ENCODE results near the gene GLRX. TPM values are rescaled to one million over a fixed set of nuclear protein-coding genes. Genes with fewer than 3 reads are reported as not detected.

The GLRX gene
- total RNA-seq, 1 experiment from 2014 or later, result 119 TPM

DNA sequence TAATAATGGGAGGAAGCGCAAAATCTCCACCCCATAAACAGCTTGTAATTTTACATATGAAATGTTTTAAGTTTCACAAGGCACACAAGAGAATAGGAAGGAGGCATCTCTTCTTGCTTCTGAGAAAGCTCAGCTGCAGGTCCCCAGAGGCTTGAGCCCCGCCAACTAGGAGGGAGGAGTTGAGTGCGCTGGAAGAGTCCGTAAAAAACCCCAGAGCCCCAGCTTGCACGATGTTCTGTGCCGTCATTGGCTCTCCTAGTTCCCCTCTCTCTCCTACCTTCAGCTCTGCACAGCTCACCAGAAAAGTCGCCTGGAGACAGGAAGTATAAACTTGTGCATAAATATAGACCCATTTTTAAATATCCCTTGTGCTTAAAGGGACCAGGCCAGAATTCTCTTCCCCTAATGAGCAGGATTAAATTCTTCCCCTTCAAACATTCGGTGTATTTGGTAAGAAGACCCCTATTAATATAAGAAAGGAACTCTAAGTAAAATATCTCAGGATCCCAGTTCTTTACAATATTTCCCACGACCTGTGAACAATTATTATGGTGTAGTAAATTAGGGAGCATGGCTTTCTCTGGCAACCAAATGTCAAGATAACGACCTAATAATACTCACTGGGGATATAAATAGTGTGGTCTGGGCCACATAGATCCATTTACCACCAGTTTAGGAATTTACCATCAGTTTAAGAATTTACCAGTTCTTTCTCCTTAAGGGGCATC lies 13.7 kb downstream of the GLRX start:
- DNase-seq (ENCODE audit: low read depth), result no peak

DNA sequence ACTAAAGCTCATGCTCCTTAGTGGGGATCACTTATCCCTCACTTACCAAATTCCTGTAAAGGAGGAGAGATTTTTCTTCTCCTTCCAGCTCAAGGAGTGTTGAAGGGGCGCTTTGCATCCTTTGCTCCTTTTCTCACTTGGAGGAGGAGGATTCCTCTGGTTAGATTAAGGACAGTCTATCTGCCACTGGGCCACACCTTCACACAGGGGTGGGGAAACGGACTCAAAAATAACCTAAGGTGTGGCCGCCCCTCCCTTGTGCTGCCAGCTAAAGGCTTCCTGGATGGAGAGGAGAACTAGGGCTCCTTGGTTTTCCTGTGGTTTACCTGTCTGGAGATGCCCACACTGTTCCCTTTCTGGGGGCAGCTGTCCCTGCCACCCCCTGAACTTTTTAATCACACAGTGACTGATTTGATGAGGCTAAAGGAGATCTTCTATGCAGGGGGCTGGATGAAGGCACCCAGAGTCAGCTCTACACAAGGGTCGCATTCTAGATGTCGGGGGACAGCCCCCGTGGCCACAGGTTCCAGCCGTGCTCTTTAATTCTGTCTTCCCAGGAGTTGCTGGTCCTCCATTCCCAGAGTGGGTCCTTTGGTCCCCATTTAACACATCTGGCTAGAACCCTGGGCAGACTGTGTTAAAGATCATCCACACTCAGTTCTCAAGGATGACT lies 14.4 kb downstream of the GLRX start:
- no peak for DNase-seq (ENCODE audit: low read depth)

DNA sequence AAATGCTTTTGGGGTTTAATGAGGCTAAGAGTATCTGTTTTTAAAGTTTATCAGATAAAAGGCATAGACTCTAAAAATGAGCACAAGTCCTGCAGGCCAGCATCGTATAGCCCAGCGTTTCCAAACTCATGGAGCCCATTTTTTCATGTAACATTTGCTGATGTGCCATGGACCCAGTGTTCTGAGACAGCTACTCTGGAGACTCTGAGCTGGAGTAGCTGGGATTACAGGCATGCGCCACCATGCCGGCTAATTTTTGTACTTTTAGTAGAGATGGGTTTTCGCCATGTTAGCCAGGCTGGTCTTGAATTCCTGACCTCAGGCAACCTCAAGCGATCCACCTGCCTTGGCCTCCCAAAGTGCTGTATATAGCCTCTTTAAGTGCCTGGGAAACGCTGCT lies 15.8 kb downstream of the GLRX start:
- DNase-seq (ENCODE audit: low read depth), result no peak

DNA sequence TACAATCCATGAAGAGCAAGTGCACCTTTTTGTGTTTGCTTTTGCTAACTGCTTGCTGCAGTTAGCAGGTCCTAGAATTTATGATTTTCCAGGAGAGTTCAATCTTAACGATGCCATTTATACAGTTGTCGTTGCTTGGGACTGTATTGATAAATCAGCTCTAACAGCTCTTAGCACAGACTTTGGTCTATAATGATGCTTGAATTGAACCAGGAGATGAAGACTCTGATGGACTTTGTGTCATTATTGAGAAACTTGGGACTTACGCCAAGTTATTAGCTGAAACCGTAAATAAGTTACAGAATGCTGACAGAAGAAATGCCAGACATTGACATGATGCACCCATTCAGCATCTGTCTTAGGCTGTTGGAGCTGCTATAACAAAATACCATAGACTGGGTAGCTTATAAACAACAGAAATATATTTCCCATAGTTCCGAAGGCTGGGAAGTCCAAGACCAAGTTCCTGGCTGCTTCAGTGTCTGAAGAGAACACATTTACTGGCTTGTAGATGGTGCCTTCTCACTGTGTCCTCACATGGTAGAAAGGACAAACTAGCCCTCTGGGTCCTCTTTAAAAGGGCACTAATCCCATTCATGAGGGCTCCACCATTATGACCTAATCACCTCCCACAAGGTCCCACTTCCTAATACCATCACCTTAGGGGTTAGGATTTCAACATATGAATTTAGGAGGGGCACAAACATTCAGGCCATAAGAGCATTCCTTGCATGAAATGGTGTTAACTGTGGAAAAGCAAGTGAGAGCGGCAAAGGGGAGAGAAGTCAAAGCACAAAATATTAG lies 17.6 kb downstream of the GLRX start:
- no peak for DNase-seq (ENCODE audit: low read depth)

DNA sequence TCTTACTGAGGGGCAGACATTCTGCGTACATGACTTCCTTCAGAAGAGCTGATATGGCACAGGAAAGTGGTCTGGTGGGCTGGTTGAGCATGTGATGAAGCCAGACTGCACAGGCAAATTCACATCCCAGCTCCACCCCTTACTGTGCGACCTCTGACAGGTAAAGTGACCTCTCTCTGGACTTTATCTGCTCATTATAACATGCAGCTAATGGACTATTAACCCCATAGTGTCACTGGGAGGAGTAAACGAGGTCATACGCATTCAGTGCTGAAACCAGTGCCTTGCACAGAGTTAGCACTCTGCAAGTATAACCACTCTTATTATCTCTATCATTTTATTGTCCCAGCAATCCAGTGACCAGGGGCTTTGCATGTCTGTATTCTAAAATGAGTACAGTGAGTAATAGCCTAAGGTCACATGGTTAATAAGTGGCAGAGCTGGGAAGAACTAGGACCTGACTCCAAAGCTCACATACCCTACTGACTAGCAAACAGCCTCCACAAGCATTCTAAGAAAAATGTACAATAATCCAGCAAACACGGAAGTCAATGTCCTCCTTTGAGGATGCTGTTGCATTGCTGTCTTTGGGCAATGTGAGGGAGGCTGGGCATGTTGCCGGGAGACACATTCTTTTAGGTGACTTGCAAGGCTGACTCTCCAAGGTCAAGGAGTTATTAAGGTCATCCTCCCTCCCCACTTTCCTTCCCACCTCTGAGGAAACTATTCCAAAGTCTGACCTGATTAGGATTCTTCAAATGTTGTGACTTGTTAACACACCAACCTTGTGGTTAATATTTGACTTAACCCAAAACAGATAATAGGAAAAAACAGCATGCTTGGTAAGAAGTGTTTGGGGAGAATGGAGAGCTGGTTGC lies 19.0 kb downstream of the GLRX start:
- peak; percentile 34 for DNase-seq (ENCODE audit: low read depth)

DNA sequence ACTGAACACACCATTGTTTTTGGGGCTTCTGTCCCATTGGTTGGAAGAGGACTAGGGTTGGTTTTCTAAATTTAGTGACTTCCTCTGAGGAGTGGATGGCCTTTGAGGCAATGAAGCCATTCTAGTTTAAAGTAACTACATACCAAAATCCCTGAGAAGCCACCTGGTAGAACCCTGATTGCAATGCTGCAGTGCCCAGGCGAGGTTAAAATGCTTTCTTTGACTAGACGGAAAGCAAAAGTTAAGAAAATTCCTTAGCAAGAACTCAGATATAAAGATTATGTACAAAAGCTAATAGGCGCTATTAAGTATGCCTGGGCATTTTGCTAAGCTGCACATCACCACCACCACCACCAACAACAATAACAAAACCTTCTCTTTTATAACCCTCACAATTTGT lies 20.6 kb downstream of the GLRX start:
- DNase-seq (ENCODE audit: low read depth), result no peak

DNA sequence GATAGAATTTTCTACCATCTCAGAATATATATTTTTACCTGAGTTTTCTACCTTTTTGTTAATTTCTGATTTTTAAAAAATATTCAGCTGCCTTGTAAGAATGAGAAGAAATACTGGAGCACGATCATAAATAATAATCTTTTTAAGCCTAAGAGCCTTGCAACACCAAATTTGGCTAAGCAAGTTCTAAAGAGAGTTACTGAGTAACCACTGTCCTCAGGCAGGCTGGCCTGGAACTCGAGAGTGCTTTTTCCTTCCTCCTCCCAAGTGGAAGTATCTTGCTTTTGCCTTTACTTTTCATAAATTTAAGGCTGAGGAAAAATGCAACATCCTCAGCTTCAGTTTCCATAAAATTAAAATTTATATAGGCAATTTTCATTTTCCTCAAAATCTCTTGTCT lies 21.0 kb downstream of the GLRX start:
- no peak for DNase-seq (ENCODE audit: low read depth)

DNA sequence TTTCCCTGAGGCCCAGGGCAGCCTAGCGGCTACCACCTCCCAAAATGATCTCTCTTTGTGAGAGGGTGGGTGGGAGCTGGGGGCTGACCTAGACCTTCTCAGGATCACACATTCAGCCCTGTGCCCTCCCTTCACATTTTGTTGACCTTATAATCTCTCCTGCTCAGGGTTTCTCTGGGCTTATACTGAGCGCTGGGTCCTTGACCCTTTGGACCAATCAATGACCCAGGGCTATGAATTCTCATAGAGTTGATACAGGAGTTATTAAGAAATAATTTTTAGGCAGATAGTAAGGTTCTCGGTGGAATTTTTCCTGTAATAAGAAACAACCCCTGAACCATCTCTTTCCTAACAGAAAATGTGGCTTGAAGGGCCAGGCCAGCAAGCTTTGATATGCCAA lies 22.0 kb downstream of the GLRX start:
- no peak for DNase-seq (ENCODE audit: low read depth)

DNA sequence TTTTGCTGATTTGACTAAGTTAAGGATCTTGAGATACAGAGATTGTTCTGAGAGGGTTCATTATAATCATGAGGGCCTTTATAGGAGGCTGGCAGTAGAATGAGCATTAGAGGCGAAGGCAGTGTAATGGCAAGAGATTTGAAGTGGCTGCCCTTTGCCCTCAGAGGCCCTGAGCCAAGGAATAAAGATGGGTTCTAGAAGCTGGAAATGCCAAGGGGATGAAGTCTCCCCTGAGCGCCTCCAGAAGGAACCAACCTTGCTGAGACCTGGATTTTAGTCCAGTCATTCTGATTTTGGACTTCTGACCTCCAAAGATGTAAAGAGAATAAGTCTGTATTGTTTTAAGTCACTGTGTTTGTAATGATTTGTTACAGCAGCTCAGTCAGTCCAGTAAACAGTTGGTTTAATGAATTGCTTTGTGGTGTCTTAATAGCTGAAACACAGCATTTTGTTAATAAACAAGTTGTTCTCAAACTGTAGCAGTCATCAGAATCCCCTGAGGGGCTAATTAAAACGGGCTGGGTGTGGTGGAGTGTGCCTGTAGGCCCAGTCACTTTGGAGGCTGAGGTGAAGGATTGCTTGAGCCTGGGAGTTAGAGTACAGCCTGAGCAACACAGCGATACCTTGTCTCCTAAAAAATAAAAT lies 23.2 kb downstream of the GLRX start:
- no peak for DNase-seq (ENCODE audit: low read depth)

DNA sequence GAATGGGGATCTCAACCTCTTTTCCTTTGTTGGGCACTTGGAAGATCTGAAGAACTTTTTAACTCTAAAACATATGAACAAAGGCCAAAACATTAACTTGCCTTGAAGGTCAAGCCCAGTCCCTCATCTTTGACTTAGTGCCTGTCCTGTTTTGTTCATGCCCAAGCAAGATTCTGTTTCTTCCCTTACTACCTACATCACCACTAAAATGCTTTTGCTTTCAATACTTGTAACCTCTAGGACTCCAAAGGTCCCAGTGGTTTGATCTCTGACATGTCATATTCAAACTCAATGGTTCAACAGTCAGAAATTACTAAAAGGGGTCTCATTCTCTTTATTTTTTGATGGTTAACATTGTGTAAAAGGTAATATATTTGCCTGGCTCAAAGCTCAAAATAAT lies 24.0 kb downstream of the GLRX start:
- DNase-seq (ENCODE audit: low read depth), result no peak

DNA sequence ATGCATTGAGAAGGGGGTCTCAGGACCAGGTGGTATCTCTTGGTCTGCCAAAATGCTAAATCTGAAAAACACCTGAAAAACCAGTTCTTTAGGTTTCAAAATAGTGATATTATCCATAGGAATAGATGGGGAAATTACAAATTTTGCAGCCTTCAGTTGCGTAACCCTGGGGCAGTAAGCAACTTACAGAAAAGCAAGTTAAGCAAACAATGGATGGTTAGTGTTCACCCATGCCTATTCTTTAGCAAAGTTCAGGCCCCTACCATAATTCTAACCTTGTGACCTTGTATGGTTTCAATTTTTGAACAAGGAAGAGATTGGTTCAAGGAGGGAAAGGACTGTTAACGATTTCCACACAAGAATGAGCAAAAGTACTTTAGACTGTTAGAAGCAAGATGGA lies 24.5 kb downstream of the GLRX start:
- no peak for DNase-seq (ENCODE audit: low read depth)

DNA sequence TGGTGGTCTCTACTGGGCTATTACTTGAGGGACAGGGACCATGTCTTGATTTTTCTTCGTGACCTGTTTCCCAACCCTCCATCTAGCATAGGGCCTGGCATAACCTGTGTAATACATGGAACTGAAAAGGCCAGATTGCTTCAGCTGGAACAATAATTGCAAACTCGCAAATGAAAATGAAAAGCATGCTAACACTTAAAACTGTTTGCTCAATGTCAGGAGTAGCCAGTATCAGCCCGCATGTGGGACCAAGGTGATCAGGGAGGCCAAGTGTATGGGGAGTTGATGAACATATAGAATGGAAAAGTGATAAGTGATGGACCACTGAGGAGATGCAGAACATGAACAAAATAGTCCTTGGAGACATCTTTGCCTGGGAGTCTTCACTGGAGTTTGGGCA lies 25.2 kb downstream of the GLRX start:
- DNase-seq (ENCODE audit: low read depth), result no peak

DNA sequence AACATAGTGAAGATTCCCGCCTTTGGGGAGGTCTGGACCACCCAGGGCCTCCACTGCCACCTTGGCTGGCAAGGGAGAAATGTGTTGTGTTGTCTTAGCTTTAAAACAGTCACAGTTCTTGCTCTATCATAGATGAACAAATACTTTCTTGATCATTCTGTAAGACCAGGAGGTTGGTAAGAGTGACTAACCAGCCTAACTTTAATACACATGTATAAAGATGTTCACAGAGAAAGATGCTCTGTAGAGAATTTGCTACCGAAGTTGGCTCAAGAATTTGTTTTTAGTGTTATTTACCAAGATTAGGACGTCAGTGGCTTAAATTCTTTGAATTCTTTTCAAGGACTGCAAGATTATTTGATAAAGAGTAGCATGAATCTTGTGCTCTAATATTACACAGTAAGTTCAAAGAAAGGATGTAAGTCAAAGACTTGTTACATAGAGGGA lies 28.4 kb downstream of the GLRX start:
- no peak for DNase-seq (ENCODE audit: low read depth)

DNA sequence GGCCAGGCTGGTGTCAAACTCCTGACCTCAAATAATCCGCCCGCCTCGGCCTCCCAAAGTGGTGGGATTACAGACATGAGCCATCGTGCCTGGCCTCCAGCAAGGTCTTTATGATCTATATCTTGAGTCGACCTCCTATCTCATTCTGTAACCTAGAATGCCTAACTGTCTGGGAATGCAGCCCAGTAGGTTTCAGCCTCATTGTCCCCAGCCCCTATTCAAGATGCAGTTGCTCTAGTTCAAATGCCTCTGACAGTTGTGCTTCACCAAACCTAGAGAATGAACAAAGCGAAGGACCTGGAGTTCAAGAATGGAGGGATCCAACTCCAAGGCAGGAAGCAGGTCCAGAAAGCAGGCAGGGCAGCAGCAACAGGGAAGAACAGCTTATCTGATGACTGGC lies 30.8 kb downstream of the GLRX start:
- DNase-seq (ENCODE audit: low read depth), result no peak

DNA sequence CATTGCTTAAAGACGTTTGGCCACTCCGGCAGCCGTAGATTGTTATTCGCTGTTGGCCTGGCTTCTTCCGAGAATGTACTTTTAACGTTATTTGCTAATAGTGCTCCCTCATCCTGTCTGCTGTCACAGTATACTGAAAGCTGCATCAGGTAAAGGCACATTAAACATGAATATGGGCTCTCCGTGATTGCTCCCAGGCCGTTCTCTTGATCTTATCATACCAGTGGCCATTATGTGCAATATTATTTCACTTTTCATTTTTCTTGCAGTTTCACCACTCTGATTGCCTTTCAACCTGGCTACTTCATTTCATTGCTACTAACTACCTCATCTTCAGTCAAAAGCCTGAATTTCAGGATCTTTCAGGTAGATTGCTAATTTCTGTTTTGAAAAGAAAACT lies 34.0 kb downstream of the GLRX start:
- no peak for DNase-seq (ENCODE audit: low read depth)

DNA sequence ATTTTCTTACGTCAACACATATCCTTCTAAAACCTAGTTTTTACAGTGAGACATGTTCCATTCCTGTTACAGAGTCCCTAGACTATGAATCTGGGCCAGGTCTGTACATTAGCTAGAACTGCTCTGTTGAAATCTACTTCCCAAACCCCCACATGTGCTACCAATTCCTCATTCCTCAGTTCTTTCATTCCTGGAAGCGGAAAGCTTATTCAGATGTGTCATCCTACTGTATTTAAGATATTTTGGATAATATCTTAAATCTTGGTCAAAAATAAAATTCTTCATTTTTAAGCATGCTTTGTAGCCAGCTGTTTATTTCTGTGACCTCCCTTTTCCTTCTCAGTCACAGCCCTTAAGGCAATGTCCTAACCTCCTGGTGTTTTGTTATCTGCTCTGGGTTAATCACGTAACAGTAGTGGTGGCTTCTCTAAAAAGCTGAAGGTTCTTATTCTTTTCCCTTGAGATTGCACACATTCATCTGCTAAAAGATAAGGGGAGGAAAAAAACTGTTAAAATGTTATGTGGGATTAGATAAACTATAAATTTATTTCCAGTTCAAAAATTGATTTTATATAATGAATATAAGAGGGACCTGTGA lies 35.6 kb downstream of the GLRX start:
- no peak for DNase-seq (ENCODE audit: low read depth)

DNA sequence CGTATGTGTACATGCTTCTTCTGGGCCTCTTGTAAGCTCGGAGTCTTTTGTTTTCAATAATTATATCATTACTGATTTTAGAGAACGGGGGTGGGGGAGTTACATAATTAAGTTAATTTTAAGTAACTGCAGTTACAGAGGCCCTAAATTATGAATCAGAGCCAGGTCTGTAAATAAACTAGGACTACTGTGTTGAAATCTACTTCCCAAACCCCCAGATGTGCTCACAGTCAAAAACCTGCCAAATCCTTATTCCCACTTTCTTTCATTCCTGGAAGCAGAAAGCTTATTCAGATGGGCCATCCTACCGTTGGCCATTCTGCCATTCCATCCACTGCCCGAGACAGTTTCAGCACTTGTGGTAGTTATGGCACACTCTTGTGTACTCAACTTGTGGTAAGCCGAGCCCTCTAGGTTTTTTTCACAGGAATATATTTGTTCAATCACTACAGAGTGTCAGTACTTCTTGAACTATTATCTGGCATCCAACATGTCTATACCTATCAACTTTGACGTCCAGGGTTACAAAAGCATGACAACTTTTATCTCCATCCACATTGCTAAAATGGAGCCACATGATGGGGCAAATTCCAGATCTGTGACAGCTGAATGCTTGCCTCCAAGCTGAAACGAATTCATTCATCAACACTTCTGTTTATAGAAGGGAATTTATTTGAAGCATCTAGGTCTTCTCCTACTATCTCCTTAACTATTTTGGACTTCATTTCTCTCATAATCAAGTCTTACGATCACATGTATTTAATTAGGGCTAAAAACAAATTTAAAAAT lies 37.8 kb downstream of the GLRX start:
- DNase-seq (ENCODE audit: low read depth), result no peak

DNA sequence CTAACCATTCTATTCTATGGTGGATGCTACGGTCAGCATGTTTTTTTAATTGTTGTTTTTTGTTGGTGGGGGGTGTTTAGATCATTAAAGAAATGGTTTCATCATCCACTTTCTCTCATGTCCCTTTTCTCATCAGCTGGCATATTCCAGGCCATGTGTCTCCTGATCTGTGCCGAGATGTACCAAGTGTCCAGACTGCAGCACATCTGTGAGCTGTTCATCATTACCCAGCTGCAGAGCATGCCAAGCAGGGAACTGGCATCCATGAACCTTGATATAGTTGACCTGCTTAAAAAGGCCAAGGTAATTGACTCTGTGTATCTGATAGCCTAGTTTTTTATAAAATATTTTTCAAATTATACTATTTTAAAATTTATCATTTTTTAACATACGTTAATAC lies 38.9 kb downstream of the GLRX start:
- no peak for DNase-seq (ENCODE audit: low read depth)

DNA sequence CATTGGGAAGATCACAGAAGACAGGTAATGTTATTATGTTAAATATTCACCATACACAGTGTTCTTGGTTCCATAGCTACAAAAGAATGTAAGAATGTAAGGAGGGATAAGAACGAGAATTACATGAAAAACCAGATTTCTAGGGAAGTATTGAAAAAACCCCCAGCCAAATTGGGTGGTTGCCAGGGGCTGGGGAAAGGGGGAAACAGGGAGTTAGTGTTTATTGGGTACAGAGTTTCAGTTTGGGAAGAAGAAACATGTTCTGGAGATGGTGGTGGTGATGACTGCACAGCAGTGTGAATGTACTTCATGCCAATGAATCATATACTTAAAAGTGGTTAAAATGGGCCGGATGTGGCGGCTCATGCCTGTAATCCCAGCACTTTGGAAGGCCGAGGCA lies 40.3 kb downstream of the GLRX start:
- no peak for DNase-seq (ENCODE audit: low read depth)

DNA sequence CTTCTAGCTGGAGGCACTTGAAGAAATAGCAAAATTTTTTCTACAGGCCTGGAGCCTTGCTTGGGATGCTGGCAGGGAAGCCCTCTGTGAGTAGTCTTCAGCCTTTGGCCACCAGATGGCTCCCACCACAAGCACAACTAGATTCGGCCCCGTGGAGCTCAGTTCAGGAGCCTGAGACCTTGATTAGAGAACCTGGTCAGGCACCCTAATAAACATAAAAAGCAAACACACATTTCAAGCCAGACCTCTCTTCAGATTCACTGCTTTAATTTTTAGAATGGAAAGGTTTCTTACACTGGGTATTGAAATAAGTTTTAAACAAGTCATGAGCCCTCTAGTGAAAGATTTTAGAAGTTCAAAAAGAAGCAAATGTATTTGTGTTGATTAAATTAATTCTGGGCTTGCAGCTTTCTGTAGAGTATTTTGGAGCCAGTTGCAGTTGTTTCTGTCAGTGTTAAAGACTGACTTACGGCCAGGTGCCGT lies 41.4 kb downstream of the GLRX start:
- peak; percentile 72 for DNase-seq (ENCODE audit: low read depth)

Data from LHCN-M2 (cell line).